GM21737 (cell line): ENCODE data around the gene CARD6.
"Not testable (repeated sequence)": the region's sequence is repeated elsewhere in the genome, so short reads cannot be mapped to it uniquely, and the experiment has no call there.

Experiments used
- ATAC-seq: cut with Tn5 transposase; IDR thresholded peaks from one replicate; pipeline ENCODE4 v1.9.1; 2021; ENCODE audit warnings: mild to moderate bottlenecking, moderate library complexity; ENCODE audit not compliant: unreplicated experiment

The CARD6 gene

DNA sequence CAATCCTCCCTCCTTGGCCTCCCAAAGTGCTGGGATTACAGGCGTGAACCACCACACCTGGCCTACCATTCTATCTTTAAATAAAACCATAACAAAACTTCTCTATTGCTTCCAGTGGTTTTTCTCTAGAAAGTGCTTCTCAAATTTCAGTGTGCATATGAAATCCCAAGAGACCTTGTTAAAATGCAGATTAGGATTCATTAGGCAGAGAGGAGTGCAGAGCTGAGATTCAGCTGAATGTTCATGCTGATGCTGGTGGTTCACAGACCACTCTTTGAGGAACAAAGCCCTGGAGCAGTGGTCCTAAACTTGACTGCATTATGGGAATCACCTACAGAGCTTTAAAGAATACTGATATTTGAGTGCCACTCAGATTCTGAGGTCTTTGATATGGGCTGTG lies 28.2 kb downstream of the CARD6 start:
- ATAC-seq: no peak

DNA sequence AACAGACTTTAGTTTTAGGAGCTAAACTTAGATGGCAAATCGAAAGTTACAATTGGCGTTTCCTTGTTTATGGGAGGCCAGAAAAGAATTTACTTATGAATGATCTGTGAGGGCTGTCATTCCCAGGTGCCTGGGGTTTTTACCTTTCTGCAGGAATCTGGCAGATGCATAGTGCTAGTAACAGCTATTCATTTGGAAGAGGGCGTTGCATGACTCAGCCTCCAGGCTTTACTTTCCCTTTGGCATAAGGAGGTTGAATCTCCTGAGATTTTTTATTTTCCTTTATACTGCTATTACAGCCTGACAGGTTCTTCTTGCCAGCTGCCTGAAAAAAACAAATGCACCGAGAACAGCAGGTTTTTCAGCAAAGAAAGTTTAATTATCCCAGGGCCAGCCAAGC lies 30.0 kb downstream of the CARD6 start:
- no peak for ATAC-seq

DNA sequence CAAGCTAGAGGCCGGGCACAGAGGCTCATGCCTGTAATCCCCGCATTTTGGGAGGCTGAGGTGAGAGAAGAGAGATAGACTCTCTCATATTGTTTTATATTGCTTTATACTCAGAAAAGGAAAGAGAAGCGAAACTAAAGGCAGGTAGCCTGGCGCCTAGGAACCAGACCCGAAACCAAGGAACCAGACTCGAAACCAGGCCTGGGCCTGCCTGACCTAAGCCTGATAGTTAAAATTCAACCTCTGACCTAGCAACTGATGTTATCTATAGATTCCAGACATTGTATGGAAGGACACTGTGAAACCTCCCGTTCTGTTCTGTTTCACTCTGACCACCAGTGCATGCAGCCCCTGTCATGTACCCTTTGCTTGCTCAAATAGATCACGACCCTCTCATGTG lies 31.1 kb downstream of the CARD6 start:
- ATAC-seq: not testable (repeated sequence)

DNA sequence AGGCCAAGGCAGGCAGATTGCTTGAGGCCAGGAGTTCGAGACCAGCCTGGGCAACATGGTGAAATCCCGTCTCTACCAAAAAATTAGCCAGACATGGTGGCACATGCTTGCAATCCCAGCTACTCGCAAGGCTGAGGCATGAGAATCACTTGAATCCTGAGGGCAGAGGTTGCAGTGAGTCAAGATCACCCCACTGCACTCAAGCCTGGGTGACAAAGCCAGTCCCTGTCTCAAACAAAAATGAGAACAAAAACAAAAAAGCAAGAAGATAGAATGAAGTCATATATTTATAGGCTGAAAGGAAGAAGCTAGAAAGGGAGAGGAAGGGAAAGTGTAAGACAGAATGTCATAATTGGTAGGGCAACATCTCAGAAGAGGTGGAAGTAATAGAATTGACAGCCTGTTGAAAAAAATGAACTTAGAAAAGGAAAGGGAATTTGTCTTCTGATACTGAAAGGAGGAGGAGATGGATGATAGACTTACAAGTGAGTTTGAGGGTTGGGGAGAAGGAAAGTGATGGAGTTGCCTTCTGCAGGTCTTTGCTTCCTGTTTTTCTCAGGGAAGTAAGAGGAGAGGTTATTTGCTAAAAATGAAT lies 32.2 kb downstream of the CARD6 start:
- ATAC-seq: no peak

DNA sequence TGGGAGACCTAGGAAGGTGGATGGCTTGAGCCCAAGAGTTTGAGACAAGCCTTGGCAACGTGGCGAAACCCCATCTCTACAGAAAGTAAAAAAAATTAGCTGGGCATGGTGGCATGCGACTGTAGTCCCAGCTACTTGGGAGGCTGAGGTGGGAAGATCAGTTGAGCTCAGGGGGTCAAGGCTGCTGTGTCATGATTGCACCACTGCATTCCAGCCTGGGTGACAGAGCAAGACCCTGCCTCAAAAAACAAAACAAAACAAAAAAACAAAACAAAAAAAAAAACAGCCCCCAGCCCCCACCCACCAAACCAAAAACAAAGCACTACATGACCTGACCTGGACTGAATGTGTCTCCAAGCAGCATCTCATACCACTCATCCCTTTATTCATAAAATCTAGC lies 34.8 kb downstream of the CARD6 start:
- ATAC-seq: no peak

DNA sequence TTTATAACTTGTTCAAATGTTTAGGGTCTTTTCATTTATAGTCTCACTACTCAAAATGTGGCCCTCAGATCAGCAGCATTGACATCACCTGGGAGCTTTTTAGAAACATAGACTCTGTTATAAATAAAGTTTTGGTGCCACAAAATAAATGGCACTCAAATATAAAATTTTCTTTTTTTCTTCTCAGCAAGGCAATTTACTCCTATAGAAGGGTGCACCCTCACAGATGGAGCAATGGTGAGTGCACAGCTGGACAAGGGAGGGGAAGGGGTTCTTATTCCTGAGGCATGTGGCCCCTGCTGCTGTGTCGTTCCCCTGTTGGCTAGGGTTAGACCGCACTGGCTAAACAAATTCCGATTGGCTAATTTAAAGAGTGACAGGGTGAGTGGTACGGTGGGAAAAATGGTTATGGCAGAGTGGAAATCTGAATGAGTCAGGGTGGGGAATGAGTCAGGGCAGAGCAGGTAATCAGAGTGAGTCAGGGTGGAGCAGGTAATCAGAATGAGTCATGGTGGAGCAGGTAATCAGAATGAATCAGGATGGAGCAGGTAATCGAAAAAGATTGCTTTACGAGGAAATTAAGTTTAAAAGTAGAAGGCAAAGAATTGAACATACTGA lies 36.3 kb downstream of the CARD6 start:
- ATAC-seq: no peak

DNA sequence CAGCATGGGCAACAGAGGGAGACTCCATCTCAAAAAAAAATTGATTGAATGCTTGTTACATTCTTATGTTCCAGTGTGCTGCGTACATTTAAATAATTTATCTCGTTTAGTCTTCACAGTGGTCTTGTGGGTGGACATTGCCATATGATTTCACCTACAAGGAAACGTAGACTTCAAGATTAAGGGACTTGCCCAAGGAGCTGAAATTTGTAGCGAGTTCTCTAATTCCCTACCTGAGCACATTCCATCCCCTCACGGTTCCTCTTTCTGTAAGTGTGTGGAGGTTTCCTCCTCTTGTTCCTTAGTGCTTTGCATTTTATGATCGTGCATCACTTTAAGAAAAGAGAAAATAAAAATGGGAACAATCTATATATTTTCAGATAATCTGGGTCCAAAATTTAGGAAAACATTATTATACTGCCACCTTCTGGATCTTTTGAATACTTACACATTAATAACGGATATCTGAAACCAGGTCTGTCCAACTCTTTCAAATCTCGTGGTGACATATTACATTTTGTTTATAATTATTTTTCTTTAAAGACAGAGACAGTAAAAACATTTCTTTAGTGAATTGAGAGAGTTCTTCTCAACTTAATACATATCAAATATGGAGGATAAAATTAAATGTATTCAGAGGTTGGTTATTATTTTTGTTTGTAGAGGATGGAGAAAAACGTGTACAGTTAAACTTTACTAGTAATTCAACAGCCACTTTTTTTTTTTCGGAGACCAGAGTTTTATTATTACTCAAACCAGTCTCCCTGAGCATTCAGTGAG lies 38.2 kb downstream of the CARD6 start:
- ATAC-seq: no peak

DNA sequence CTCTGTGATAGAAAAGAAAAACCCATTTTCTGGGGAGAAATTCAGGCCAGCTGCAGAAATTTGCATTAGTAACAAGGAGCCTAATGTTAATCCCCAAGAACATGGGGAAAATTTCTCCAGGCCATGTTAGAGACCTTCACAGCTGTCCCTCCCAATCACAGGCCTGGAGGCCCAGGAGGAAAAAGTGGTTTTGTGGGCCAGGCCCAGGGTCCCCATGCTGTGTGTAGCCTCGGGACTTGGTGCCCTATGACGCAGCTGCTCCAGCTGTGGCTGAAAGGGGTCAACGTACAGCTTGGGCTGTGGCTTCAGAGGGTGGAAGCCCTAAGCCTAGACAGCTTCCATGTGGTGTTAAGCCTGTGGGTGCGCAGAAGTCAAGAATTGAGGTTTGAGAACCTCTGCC lies 41.1 kb downstream of the CARD6 start:
- no peak for ATAC-seq

DNA sequence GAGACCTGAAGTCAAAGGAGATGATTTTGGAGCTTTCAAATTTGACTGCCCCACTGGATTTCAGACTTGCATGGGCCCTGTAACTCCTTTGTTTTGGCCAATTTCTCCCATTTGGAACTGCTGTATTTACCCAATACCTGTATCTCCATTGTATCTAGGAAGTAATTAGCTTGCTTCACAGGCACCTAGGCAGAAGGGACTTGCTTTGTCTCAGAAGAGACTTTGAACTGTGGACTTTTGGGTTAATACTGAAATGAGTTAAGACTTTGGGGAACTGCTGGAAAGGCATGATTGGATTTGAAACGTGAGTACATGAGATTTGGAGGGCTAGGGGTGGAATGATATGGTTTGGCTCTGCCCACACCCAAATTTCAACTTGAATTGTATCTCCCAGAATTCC lies 41.9 kb downstream of the CARD6 start:
- ATAC-seq: not testable (repeated sequence)

DNA sequence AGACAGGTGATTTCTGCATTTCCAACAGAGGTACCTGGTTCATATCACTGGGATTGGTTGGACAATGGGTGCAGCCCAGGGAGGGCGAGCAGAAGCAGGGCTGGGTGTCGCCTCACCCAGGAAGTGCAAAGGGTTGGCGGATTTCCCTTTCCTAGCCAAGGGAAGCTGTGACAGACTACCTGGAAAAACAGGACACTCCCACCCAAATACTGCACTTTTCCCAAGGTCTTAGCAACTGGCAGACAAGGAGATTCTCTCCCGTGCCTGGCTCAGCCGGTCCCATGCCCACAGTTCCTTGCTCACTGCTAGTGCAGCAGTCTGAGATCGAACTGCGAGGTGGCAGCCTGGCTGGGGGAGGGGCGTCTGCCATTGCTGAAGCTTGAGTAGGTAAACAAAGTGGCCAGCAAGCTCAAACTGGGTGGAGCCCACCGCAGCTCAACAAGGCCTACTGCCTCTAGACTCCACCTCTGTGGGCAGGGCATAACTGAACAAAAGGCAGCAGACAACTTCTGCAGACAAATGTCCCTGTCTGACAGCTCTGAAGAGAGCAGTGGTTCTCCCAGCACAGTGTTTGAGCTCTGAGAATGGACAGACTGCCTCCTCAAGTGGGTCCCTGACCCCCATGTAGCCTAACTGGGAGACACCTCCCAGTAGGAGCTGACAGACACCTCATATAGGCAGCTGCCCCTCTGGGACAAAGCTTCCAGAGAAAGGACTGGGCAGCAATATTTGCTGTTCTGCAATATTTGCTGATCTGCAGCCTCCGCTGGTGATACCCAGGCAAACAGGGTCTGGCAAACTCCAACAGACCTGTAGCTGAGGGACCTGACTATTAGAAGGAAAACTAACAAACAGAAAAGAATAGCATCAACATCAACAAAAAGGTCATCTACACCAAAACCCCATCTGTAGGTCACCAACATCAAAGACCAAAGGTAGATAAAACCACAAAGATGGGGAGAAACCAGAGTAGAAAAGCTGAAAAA lies 54.6 kb downstream of the CARD6 start:
- not testable (repeated sequence) for ATAC-seq

DNA sequence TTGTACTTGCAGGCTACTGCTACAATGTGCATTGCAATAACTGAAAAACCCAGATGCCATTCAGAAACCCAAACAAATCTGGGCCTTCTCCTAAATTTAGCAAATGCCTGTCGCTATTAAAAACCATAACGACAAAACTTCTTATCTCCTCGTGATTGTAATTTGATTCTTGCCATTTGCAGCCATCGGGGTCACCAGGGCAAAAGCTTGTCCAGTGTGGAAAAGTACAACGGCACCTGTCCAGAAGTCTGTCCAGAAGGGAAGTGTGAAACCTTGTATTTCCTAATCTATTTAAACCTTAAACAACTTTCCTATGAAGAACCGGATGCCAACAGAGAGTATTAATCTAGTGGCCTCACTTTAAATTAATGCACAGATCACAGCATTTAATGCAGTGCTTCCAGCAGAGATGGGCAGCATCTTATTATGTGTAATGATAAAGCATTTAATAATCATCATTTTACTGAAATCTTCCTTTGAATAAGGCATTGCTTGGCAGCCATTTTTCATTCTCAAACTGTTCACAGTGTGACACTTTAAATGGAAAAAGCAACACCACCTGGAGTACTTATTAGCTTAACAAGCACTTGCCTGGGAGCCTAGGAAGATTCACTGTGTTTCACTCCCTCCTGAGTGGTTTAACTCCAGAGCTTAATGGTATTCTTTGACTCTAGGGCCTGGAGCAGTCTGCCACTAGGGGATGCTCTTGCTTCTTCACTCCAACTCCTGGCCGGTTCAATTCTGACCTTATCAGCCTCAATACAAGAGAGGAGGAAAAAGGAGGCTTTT lies 63.2 kb downstream of the CARD6 start:
- ATAC-seq: peak; percentile 83

DNA sequence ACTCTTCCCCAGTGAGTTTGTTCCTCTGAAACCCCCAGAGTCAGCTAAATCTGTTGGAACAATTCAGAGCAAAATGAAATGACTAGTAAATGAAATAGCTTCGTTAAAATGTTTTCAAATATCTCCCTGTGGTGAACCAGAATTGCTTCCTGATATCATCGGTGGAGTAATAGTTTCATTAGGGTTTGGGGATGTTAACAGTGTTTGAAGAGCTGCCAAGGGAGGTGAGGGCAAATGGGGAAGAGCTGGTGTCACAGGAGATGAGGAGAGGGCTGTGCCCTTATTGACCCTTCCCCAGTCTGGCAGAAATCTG lies 63.8 kb downstream of the CARD6 start:
- ATAC-seq: no peak

DNA sequence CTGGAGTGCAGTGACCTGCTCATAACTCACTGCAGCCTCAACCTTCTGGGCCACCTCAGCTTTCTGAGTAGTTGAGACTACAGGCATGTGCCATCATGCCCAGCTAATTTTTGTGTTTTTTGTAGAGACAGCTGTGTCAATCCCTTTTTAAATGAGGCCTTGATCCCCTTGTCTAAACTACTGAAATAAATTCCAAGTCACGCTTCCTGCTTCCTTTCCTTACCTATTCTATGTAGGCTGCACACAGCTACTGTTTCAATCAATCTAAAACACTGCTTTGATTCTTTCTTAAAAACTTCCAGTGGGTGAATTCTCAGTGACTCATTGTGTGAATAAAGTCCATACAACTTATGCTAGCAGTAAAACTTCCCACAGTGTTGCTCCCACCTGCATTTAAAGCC lies 65.2 kb downstream of the CARD6 start:
- no peak for ATAC-seq

DNA sequence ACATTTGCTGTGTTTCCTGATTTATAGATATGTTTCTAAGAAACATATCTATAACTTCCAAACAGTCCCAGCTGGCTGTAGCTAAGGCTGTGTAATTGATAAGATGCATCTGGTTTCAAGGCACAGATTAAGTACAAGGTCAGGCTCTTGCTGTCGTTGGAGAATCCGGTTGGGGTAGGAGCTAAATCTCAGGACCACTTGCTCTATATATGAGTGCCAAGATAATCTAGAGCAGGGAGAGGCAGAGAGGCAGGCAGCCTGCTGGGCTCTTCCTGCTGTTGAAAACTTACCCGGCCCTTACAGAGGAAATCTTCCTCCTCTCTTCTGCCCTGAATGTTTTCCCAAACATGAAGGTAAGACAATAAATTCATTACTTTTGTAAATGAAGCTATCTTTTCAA lies 68.1 kb downstream of the CARD6 start, which contains the start of gene C7:
Gene C7, plus strand, starts transcription at position 234 of the 400 bp plus-strand sequence. Its CDS starts 114 bp downstream, at position 348.
- ATAC-seq: no peak

DNA sequence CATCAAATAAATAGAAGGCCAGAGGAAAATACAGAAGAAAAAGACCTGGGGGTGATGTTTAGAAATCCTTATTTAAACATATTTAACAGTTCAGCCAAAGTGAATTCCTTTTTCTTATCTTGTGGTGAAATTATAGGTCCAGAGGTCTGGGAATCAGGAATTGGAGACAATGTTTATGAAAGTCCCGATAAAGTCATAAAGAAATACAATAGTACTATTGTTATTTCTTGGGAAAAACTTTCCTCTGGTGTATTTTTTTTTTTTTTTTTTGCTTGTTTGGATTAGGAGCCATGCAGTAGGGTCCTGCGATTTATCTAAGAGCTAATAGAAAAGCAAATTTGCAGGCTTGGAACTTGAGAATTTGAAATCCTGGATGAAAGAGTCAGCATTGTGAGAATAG lies 68.6 kb downstream of the CARD6 start:
- no peak for ATAC-seq
